ENCODE data around the gene SLC26A8.

DNA sequence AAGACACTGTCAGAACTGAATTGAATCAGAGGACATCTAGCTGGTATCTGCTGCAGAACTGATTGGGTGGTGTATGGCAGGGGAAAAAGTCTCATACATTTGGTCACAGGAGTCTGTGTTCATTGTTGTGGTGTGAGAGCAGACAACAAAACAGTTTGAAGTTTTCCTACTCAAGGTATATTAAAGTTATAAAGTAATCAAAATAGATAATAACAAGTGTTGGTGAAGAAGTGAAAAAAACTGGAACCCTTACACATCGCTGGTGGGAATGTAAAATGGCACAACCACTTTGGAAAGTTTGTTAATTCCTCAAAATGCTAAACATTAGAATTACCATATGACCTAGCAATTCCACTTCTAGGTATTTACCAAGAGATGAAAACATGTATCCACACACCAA lies 128.2 kb downstream of the SLC26A8 start:
- TF ChIP-seq, protein P1, sequence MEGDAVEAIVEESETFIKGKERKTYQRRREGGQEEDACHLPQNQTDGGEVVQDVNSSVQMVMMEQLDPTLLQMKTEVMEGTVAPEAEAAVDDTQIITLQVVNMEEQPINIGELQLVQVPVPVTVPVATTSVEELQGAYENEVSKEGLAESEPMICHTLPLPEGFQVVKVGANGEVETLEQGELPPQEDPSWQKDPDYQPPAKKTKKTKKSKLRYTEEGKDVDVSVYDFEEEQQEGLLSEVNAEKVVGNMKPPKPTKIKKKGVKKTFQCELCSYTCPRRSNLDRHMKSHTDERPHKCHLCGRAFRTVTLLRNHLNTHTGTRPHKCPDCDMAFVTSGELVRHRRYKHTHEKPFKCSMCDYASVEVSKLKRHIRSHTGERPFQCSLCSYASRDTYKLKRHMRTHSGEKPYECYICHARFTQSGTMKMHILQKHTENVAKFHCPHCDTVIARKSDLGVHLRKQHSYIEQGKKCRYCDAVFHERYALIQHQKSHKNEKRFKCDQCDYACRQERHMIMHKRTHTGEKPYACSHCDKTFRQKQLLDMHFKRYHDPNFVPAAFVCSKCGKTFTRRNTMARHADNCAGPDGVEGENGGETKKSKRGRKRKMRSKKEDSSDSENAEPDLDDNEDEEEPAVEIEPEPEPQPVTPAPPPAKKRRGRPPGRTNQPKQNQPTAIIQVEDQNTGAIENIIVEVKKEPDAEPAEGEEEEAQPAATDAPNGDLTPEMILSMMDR (IDR thresholded peaks at IDR 0.05), result no peak
- TF ChIP-seq POLR2A (IDR thresholded peaks at IDR 0.05), result no peak

All from stomach (tissue), 4 donors.